Bronchial epithelial cell (primary cell): ENCODE measurements around the gene F2R. TPM values are rescaled to one million over a fixed set of nuclear protein-coding genes. Genes with fewer than 3 reads are reported as not detected.
"Not testable (repeated sequence)": the region's sequence is repeated elsewhere in the genome, so short reads cannot be mapped to it uniquely, and the experiment has no call there.

Experiments
- DNase-seq: peaks from one replicate; pipeline ENCODE4 v3.0.0-alpha.2; 2010; ENCODE audit warnings: low read depth
- FAIRE-seq: peaks from 2 replicates; lab custom pipeline; 2011; peaks lifted over from hg19 to GRCh38; lab: Jason Lieb, UNC
- H3K27me3 ChIP-seq: 2 replicates; pipeline ENCODE4 v1.5.1; 2011; ENCODE audit warnings: low read length; ENCODE audit not compliant: control insufficient read depth, insufficient read depth
- H3K36me3 ChIP-seq: 2 replicates; pipeline ENCODE4 v1.5.1; 2011; ENCODE audit warnings: low read length; ENCODE audit not compliant: control insufficient read depth, insufficient read depth
- H3K4me3 ChIP-seq: 2 replicates; pipeline ENCODE4 v1.5.1; 2011; ENCODE audit warnings: mild to moderate bottlenecking, low read depth, low read length, control low read depth
- total RNA-seq: library from RNA; depleted of rRNA; stranded (reverse); fragments of >200 nt; gene quantifications from 2 replicates; pipeline ENCODE4 v1.2.1, GENCODE V29; 2014
- TF ChIP-seq, protein P1 (sequence below): IDR thresholded peaks from 2 replicates; pipeline ENCODE4 v1.5.1; 2011; ENCODE audit warnings: mild to moderate bottlenecking, moderate library complexity, low read length, control low read depth, inconsistent platforms; ENCODE audit not compliant: insufficient read depth, severe bottlenecking

The F2R gene
- total RNA-seq, 1 donor from 2014 or later = 12.1 TPM

DNA sequence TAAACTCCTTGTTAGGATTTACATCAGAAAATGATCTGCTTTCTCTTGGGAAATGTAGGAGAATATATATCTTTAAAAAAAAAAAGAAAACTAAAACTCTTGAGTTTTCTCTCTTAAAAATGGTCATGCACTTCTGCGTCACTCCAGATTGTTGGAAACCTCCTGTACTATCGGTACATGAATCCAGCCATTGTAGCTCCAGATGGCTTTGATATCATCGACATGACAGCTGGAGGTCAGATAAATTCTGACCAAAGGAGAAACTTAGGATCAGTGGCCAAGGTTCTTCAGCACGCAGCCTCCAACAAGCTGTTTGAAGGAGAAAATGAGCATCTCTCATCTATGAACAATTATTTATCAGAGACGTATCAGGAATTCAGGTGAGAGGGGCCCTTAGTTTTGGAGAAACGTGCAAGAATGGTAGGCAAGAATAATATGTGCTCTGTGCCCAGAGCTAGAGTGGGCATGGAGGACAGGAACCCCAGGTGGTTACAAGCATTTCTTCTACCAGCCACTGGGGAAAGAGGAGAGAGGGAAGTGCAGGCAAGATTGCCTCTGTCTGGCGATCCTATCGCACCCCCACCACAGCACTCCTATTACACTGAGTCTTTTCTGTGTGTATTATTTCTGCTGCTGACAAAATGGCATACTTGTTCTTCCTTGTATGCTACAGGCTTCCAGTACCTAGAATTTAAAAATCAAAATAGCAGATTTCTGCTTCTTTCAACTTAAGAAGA lies 41.4 kb upstream of the F2R start:
- no peaks in the 10 kb centered on the region for H3K27me3 ChIP-seq
- DNase-seq (no peak), FAIRE-seq (no peak)
- TF ChIP-seq, protein P1, sequence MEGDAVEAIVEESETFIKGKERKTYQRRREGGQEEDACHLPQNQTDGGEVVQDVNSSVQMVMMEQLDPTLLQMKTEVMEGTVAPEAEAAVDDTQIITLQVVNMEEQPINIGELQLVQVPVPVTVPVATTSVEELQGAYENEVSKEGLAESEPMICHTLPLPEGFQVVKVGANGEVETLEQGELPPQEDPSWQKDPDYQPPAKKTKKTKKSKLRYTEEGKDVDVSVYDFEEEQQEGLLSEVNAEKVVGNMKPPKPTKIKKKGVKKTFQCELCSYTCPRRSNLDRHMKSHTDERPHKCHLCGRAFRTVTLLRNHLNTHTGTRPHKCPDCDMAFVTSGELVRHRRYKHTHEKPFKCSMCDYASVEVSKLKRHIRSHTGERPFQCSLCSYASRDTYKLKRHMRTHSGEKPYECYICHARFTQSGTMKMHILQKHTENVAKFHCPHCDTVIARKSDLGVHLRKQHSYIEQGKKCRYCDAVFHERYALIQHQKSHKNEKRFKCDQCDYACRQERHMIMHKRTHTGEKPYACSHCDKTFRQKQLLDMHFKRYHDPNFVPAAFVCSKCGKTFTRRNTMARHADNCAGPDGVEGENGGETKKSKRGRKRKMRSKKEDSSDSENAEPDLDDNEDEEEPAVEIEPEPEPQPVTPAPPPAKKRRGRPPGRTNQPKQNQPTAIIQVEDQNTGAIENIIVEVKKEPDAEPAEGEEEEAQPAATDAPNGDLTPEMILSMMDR = no peak
- no peaks in the 10 kb centered on the region for H3K36me3 ChIP-seq
- no peak overlapping the region for H3K4me3 ChIP-seq

DNA sequence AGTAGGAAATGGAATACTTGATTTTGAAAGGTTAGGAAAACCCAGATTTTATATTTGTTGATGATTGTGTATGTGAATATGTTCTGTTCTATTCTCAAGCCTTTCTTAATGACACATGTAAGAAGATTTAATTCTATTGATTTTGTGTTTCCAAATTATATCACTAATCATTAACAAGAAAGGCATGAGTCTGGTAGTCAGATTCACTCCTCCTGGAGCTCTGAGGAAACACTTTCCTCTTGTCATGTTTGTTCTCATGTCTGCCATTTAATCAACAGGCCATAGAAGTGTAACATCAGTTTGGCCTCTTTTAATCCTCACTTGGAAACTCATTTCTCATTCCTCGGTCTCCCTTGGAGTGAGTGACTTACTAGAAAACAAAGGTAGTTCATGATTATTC lies 40.6 kb upstream of the F2R start:
- FAIRE-seq (no peak), DNase-seq (no peak)
- Histone ChIP-seq H3K27me3 (no peaks in the 10 kb centered on the region), H3K36me3 (no peaks in the 10 kb centered on the region), H3K4me3 (no peak overlapping the region)
- TF ChIP-seq, protein P1 = no peak

DNA sequence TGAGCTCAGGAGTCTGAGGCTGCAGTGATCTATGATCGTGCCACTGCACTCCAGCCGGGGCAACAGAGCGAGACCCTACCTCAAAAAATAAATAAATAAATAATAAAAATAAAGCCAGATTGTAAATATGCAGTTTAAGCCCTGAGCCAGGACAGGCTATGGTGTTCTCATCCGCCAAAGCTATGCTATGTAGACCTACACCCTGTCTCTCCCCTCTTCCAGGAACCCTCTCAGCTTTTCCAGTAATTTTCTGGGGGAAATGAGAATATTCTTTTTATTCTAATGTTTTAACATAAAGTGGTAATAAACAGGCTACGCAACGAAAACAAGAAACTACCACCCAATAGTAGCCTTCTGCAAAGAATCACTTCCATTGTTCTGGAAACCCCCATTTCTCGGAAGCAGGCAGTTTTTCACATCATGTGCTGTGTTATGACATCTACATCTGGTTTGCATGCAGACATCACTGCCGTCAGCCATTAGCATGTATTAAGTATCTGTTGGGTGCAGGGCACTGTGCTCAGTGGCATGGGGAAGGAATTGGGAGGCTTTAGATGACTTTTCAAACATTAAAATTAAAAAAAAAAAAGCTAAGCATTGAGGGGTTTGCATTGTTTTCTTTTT lies 38.0 kb upstream of the F2R start:
- no peak overlapping the region for H3K4me3 ChIP-seq
- DNase-seq (no peak), FAIRE-seq (no peak)
- TF ChIP-seq, protein P1 = no peak
- no peaks in the 10 kb centered on the region for H3K27me3 ChIP-seq
- H3K36me3 ChIP-seq = no peaks in the 10 kb centered on the region

DNA sequence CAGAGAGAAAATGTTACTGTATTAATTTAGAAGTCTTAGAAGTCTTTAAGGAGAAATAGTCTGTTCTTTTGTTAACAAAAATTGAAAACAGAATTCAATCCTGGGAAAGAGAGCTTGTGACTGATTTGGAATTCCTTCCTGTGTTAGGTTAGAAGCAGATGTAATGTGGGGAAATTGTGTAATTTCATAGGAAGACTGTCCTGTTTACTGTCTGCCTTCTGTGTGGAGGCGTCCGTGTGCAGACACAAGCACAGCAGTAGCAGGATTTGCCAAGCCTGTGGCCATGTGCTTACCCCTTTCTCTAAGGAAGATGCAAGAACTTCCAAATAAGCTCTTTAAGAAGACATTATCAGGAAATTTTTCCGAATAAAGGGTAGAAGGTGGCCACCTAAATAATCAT lies 36.7 kb upstream of the F2R start:
- TF ChIP-seq, protein P1 = no peak
- H3K36me3 ChIP-seq = no peaks in the 10 kb centered on the region
- H3K27me3 ChIP-seq = no peaks in the 10 kb centered on the region
- H3K4me3 ChIP-seq = no peak overlapping the region
- no peak for FAIRE-seq
- no peak for DNase-seq

DNA sequence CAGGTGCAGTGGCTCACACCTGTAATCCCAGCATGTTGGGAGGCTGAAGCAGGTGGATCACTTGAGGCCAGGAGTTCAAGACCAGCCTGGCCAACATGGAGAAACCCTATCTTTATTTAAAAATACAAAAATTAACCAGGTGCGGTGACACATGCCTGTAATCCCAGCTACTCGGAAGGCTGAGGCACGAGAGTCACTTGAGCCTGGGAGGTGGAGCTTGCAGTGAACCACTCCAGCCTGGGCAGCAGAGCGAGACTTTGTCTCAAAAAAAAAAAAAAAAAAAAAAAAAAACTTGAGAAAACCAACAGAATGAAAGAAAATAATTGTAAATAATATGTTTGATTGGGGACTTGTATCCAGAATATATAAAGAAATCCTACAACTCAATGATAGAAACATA lies 35.1 kb upstream of the F2R start:
- H3K36me3 ChIP-seq, DNase-seq, FAIRE-seq, H3K27me3 ChIP-seq, H3K4me3 ChIP-seq: not testable (repeated sequence)

DNA sequence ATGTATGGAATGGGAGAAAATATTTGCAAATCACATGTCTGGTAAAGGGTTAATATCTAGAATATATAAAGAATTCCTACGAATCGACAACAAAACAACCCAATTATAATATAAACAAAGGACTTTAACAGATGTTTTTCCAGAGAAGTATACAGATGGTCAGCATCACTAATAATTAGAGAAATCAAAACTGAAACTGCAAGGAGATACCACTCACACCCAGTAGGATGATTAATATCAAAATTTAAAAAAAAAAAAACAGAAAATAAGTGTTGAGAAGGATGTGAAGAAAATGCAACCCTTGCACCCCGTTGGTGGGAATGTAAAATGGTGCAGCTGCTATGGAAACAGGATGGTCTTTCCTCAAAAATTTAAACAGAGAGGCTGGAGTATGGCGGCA lies 34.6 kb upstream of the F2R start:
- FAIRE-seq (no peak), DNase-seq (no peak)
- Histone ChIP-seq H3K36me3 (no peaks in the 10 kb centered on the region), H3K4me3 (no peak overlapping the region), H3K27me3 (no peaks in the 10 kb centered on the region)
- TF ChIP-seq, protein P1 = no peak
